ENCODE results near the gene CD93. TPM values are rescaled to one million over a fixed set of nuclear protein-coding genes. Genes with fewer than 3 reads are reported as not detected.

CD93 gene
- 10 to 100 TPM; 15.0 to 16.0 TPM for total RNA-seq
- 1 to 10 TPM; 1.5 to 8.7 TPM for polyA plus RNA-seq

- no peak for DNase-seq (ENCODE audit: low spot score)
- Histone ChIP-seq H3K27me3 (ENCODE audit: control insufficient read depth in 4 of 4, insufficient read depth in 4 of 4, low read length in 3 of 4) (no peaks in the 10 kb centered on the region), H3K9me3 (ENCODE audit: control insufficient read depth in 4 of 4, low read length in 3 of 4) (no peaks in the 10 kb centered on the region), H3K4me3 (ENCODE audit: low read depth in 1 of 3, low read length in 3 of 3) (peak within 1 kb of the TSS in 2 of 3 donors; percentile 8 to 21), H3K4me1 (ENCODE audit: control insufficient read depth in 4 of 4, insufficient read depth in 4 of 4, low read length in 3 of 4) (peaks cover 0 to 3% (median 0%) of the 10 kb centered on the region in 4 donors), H3K27ac (ENCODE audit: low read depth in 1 of 2, low read length in 2 of 2) (peak within 1 kb of the TSS; percentile 80 to 83), H3K36me3 (ENCODE audit: control insufficient read depth in 4 of 4, insufficient read depth in 3 of 4, low read depth in 1 of 4, low read length in 3 of 4) (no peaks in the 10 kb centered on the region), H3K9ac (ENCODE audit: low read depth in 1 of 2, low read length in 2 of 2) (peak within 1 kb of the TSS in 1 of 2 donors; percentile 25)
- WGBS: 55% methylated on average over 28 of the region's 28 CpGs
- TF ChIP-seq NR2F2 (IDR thresholded peaks at IDR 0.05): peak; percentile 52
- TF ChIP-seq ATF3 (IDR thresholded peaks at IDR 0.05): no peak
- peak; percentile 22 to 45 for TF ChIP-seq RAD21 (IDR thresholded peaks at IDR 0.05)
- TF ChIP-seq HNF4A (conservative IDR thresholded peaks at IDR 0.05): no peak
- TF ChIP-seq CTCF (IDR thresholded peaks at IDR 0.05; ENCODE audit: low read depth, low read length, missing input control): no peak
- TF ChIP-seq REST (IDR thresholded peaks at IDR 0.05): no peak
- no peak for TF ChIP-seq FOXA1 (IDR thresholded peaks at IDR 0.05)
- no peak for TF ChIP-seq FOXA2 (IDR thresholded peaks at IDR 0.05)
- no peak for TF ChIP-seq EGR1 (IDR thresholded peaks at IDR 0.05; ENCODE audit: low read depth in 2 of 2)
- TF ChIP-seq JUND (IDR thresholded peaks at IDR 0.05): no peak
- no peak for TF ChIP-seq MAX (IDR thresholded peaks at IDR 0.05)
- no peak for TF ChIP-seq GABPA (IDR thresholded peaks at IDR 0.05 in 1 of 2, conservative IDR thresholded peaks at IDR 0.05 in 1 of 2)
- peak; percentile 42 for TF ChIP-seq YY1 (IDR thresholded peaks at IDR 0.05)
- TF ChIP-seq HNF4G (IDR thresholded peaks at IDR 0.05): no peak
- peak in 1 of 2 donors; percentile 16 for TF ChIP-seq RXRA (IDR thresholded peaks at IDR 0.05)
- TF ChIP-seq SP1 (IDR thresholded peaks at IDR 0.05): peak; percentile 41
- peak; percentile 44 for TF ChIP-seq TAF1 (conservative IDR thresholded peaks at IDR 0.05)
- no peak for TF ChIP-seq ZBTB33 (IDR thresholded peaks at IDR 0.05)
Measured at GRCh38 chr20:23086056-23086566, at the start of gene CD93. Gene CD93, minus strand, starts transcription at chr20:23086324. Its CDS starts 132 bp downstream, at chr20:23086192.
